ENCODE data around the gene EFCAB12. TPM values are rescaled to one million over a fixed set of nuclear protein-coding genes. Genes with fewer than 3 reads are reported as not detected.
"Not testable (repeated sequence)": the region's sequence is repeated elsewhere in the genome, so short reads cannot be mapped to it uniquely, and the experiment has no call there.

EFCAB12 gene
- total and polyA plus RNA-seq, 2 of the 13 experiments (the other 11 are each of a cell fraction or from before 2014, with no cell fraction given): 0.31 to 2.4 TPM

- 0 out of 2 replicates have a peak, but pooled peaks have one; percentile 23 for TF ChIP-seq ZNF777 (CRISPR knock-in tag; IDR thresholded peaks at IDR 0.05)
- TF ChIP-seq HNRNPL (IDR thresholded peaks at IDR 0.05; ENCODE audit: low read depth, low read length): peak; percentile 61; the same call in 1 of the 2 replicates
- TF ChIP-seq HNF4G (IDR thresholded peaks at IDR 0.05; ENCODE audit: borderline replicate concordance, low read depth, low read length): peak; percentile 75
- peak; percentile 36; the same call in 1 of the 2 replicates for TF ChIP-seq HNF4G (CRISPR knock-in tag; IDR thresholded peaks at IDR 0.05; ENCODE audit: borderline replicate concordance, low read depth)
- TF ChIP-seq GATAD2A (CRISPR knock-in tag; IDR thresholded peaks at IDR 0.05): peak; percentile 38; the same call in 1 of the 2 replicates
- 0 out of 2 replicates have a peak, but pooled peaks have one; percentile 8 for TF ChIP-seq PATZ1 (CRISPR knock-in tag; IDR thresholded peaks at IDR 0.05)
- peak; percentile 21; the same call in 1 of the 2 replicates for TF ChIP-seq CEBPB (IDR thresholded peaks at IDR 0.05; ENCODE audit: borderline replicate concordance, low read depth, low read length)
- peak; percentile 54; the same call in 1 of the 2 replicates for TF ChIP-seq RXRA (CRISPR knock-in tag; IDR thresholded peaks at IDR 0.05)
- peak; percentile 55 for TF ChIP-seq ZBTB7B (CRISPR knock-in tag; IDR thresholded peaks at IDR 0.05)
- TF ChIP-seq IRF2 (CRISPR knock-in tag; IDR thresholded peaks at IDR 0.05): 0 out of 2 replicates have a peak, but pooled peaks have one; percentile 17
- peak; percentile 63 for TF ChIP-seq SAP130 (CRISPR knock-in tag; IDR thresholded peaks at IDR 0.05; ENCODE audit: low read depth)
- peak; percentile 32; the same call in 1 of the 2 replicates for TF ChIP-seq ZNF788 (CRISPR knock-in tag; IDR thresholded peaks at IDR 0.05; ENCODE audit: borderline replicate concordance)
- not testable (repeated sequence) for TF ChIP-seq NR2F6 (IDR thresholded peaks at IDR 0.05)
- peak; percentile 62; the same call in 1 of the 2 replicates for TF ChIP-seq NR2F6 (CRISPR knock-in tag; IDR thresholded peaks at IDR 0.05)
- 0 out of 2 replicates have a peak, but pooled peaks have one; percentile 12 for TF ChIP-seq SIX4 (CRISPR knock-in tag; IDR thresholded peaks at IDR 0.05)
- TF ChIP-seq RARA (CRISPR knock-in tag; IDR thresholded peaks at IDR 0.05): 0 out of 2 replicates have a peak, but pooled peaks have one; percentile 18
- TF ChIP-seq ARID5B (CRISPR knock-in tag; IDR thresholded peaks at IDR 0.05): 0 out of 2 replicates have a peak, but pooled peaks have one; percentile 21
- TF ChIP-seq HOXA3 (CRISPR knock-in tag; IDR thresholded peaks at IDR 0.05): peak; percentile 46; the same call in 1 of the 2 replicates
- peak; percentile 80 for TF ChIP-seq ZNF687 (CRISPR knock-in tag; IDR thresholded peaks at IDR 0.05)
- TF ChIP-seq ZNF883 (CRISPR knock-in tag; IDR thresholded peaks at IDR 0.05; ENCODE audit: not compliant biosample characterization): peak; percentile 98
Observed at GRCh38 chr3:129393760-129394564, 34.5 kb downstream of the EFCAB12 start (continued).

Measured in HepG2 (cell line).